Vagina (tissue), 2 donors: ENCODE measurements around the gene SSH3.

Experiments
- POLR2A ChIP-seq, 2 donors: fragments of 450-650 bp; IDR thresholded peaks; one replicate each; pipeline ENCODE4 v1.6.1; 2017; ENCODE audit warnings: antibody characterized with exemption in 2 of 2, mild to moderate bottlenecking in 2 of 2, moderate library complexity in 2 of 2
- POLR2AphosphoS5 ChIP-seq, 2 donors: sonication (generic); formaldehyde crosslinking; IDR thresholded peaks; one replicate each; pipeline ENCODE4 v1.9.0; 2017; ENCODE audit warnings: antibody characterized with exemption in 2 of 2, mild to moderate bottlenecking in 2 of 2, low read depth in 1 of 2; ENCODE audit not compliant: insufficient read depth in 1 of 2
- TF ChIP-seq, protein P1 (sequence below), 3 experiments: fragments of 450-650 bp in 2 of 3; fragments of 200-600 bp in 1 of 3; sonication (generic) in 1 of 3; IDR thresholded peaks; one replicate each; pipeline ENCODE4 v1.5.1; 2017 to 2019; ENCODE audit warnings: antibody characterized with exemption in 3 of 3, mild to moderate bottlenecking in 2 of 3, moderate library complexity in 2 of 3

DNA sequence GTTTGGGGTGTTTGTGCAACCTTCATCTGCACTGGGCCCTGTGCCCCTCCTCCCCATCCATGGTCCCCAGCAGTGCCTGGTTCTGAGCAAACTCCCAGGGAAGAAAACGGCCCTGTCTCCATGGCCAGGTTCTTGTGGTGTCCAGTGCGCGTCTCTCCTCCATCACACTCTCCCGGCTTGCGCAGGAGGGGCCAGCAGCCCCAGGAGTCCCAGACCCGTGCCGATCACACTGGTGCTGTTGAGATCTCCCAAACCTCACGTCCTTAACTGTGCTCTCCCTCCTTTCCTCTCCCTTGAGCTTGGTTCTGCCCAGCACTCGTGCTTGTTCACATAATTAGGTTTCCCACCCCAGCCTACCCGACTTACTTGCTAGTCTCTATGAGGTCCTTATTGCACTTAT lies 48.0 kb upstream of the SSH3 start:
- no peak for TF ChIP-seq POLR2A (IDR thresholded peaks at IDR 0.05)
- TF ChIP-seq, protein P1, sequence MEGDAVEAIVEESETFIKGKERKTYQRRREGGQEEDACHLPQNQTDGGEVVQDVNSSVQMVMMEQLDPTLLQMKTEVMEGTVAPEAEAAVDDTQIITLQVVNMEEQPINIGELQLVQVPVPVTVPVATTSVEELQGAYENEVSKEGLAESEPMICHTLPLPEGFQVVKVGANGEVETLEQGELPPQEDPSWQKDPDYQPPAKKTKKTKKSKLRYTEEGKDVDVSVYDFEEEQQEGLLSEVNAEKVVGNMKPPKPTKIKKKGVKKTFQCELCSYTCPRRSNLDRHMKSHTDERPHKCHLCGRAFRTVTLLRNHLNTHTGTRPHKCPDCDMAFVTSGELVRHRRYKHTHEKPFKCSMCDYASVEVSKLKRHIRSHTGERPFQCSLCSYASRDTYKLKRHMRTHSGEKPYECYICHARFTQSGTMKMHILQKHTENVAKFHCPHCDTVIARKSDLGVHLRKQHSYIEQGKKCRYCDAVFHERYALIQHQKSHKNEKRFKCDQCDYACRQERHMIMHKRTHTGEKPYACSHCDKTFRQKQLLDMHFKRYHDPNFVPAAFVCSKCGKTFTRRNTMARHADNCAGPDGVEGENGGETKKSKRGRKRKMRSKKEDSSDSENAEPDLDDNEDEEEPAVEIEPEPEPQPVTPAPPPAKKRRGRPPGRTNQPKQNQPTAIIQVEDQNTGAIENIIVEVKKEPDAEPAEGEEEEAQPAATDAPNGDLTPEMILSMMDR (IDR thresholded peaks at IDR 0.05) = no peak
- TF ChIP-seq POLR2AphosphoS5 (IDR thresholded peaks at IDR 0.05; ENCODE audit: insufficient read depth in 1 of 2, low read depth in 1 of 2) = no peak
